Transverse colon (tissue), 4 donors: ENCODE results near the gene PLXND1. TPM values are rescaled to one million over a fixed set of nuclear protein-coding genes. Genes with fewer than 3 reads are reported as not detected.

Experiments
- DNase-seq: peaks from one replicate; pipeline ENCODE4 v3.0.0-alpha.2; 2019
- H3K27ac ChIP-seq, 4 donors: fragments of 200-600 bp; sonication (generic); 2 replicates each; pipeline ENCODE4 v1.5.1; 2016 to 2018; ENCODE audit warnings: inconsistent platforms in 4 of 4
- H3K27me3 ChIP-seq: fragments of 200-600 bp; sonication (generic); 2 replicates; pipeline ENCODE4 v1.5.1; 2017; ENCODE audit warnings: inconsistent platforms
- H3K36me3 ChIP-seq, 4 donors: fragments of 200-600 bp; sonication (generic); 2 replicates each; pipeline ENCODE4 v1.5.1; 2017 to 2019; ENCODE audit warnings: inconsistent platforms in 4 of 4
- H3K4me1 ChIP-seq, 4 donors: fragments of 200-600 bp; sonication (generic); 2 replicates each; pipeline ENCODE4 v1.5.1; 2017 to 2020; ENCODE audit warnings: inconsistent platforms in 4 of 4
- H3K4me3 ChIP-seq, 4 donors: fragments of 200-600 bp; sonication (generic); 1 replicate in 1 of 4; 2 replicates in 3 of 4; pipeline versions ENCODE4 v1.5.1 to v1.6.1; 2017 to 2019; ENCODE audit warnings: inconsistent platforms in 4 of 4
- H3K9me3 ChIP-seq, 2 donors: fragments of 200-600 bp; sonication (generic); 2 replicates each; pipeline ENCODE4 v1.5.1; 2017 to 2019; ENCODE audit warnings: inconsistent platforms in 2 of 2
- EP300 ChIP-seq: sonication (generic); formaldehyde crosslinking; IDR thresholded peaks from one replicate; pipeline ENCODE4 v1.6.1; 2017; ENCODE audit warnings: antibody characterized with exemption, low read depth
- POLR2A ChIP-seq: fragments of 450-650 bp; IDR thresholded peaks from one replicate; pipeline ENCODE4 v1.6.1; 2016; ENCODE audit warnings: antibody characterized with exemption, mild to moderate bottlenecking, moderate library complexity
- POLR2AphosphoS5 ChIP-seq, 3 donors: sonication (generic); formaldehyde crosslinking; IDR thresholded peaks; one replicate each; pipeline ENCODE4 v1.6.1; 2016; ENCODE audit warnings: antibody characterized with exemption in 3 of 3
- WGBS, 2 donors: methylation state at CpG; one replicate each; pipeline ENCODE4 v1.1.5; 2018; ENCODE audit warnings: low coverage in 1 of 2; 5-methylcytosine and 5-hydroxymethylcytosine counted together
- in situ Hi-C, 4 donors: fragments of 200-750 bp; cut with MboI; loops; one replicate each; pipeline versions ENCODE4 v1.15.0 to v1.15.1; 2017; ENCODE audit warnings: low sequenced_read_pairs in 3 of 4, low pct_ligation_motif_present in 1 of 4, low pct_unique_long_range_greater_than_20kb in 1 of 4
- intact Hi-C: fragments of 100-400 bp; cut with DNase I; formaldehyde crosslinking; loops from one replicate; pipeline ENCODE4 v1.15.1; 2023; ENCODE audit warnings: low total_unique reads
- total RNA-seq, 4 donors: library from RNA; depleted of rRNA; stranded (reverse); fragments of >200 nt; gene quantifications; one replicate each; pipeline ENCODE4 v1.1.0, GENCODE V29; 2016
- TF ChIP-seq, protein P1 (sequence below), 5 experiments: fragments of 200-600 bp in 3 of 5; fragments of 450-650 bp in 2 of 5; sonication (generic) in 3 of 5; IDR thresholded peaks; 1 replicate in 2 of 5; 2 replicates in 3 of 5; pipeline ENCODE4 v1.5.1; 2016 to 2017; ENCODE audit warnings: antibody characterized with exemption in 5 of 5, inconsistent platforms in 3 of 5, mild to moderate bottlenecking in 2 of 5, moderate library complexity in 1 of 5

The PLXND1 gene
- total RNA-seq, 4 donors from 2014 or later, result 26.4 to 71.8 (median 35.8) TPM

DNA sequence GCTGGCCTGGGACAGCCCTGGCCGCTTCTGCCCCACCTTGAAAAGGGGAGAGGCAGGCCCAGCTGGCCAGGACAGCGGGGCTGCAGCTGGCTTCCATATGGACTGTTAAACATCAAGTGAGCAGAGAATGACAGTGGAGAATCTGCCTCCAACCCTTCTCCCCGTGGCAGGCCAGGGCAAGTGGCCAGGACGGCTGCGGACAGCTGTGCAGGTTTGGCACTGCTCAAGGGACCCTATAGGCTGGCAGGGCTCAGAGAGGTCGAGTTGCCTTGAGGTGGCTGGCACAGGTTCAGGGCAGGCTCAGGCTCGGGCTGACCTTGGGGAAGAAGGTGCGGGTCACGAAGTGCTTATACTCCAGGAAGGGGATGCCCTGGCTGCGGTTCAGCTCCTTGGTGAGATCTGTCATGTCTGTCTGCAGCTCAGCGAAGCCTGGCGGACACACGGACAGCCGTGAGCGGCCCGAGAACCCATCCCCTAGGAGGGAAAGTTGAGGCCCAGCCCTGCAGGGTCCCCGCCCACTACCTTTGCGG, 39.2 kb downstream of the PLXND1 start:
- Histone ChIP-seq H3K27me3 (no peaks in the 10 kb centered on the region), H3K27ac (peak overlapping the region in 2 of 4 donors; percentile 1 to 31), H3K9me3 (no peaks in the 10 kb centered on the region), H3K4me1 (peaks cover 0 to 7% (median 2%) of the 10 kb centered on the region in 4 donors), H3K4me3 (no peak overlapping the region), H3K36me3 (no peaks in the 10 kb centered on the region)
- in situ Hi-C loops (no loop called here), intact Hi-C loops (no loop called here)
- WGBS, 2 donors, result 74% methylated on average over 18 of the region's 18 CpGs; no CpG with 5 or more reads in 1 of the 2 donors
- TF ChIP-seq POLR2AphosphoS5 (IDR thresholded peaks at IDR 0.05), result peak in 2 of 3 donors; percentile 32 to 36
- TF ChIP-seq POLR2A, result no peak
- no peak for DNase-seq

DNA sequence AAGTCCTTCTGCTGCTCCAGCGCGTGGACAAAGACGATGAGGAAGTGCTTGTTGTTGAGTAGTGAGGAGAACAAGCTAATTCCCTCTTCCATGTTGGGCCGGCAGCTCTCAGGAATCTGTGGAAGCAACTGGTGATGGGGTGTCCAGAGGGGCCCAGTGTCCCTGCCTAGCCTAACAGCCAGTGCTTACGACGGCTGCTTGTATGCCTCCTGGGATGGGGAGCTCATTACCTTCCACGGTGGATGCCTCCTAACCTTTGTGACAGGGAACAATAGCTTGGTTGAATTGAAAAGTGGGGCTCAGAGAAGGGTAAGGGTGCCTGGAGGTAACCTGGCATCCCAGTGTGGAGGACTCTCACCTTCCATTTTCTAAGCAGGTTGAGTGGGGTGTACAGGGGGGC, 40.6 kb downstream of the PLXND1 start:
- intact Hi-C loops, result no loop called here
- H3K4me3 ChIP-seq, result no peak overlapping the region
- in situ Hi-C loops, result no loop called here
- no peak for TF ChIP-seq POLR2AphosphoS5 (IDR thresholded peaks at IDR 0.05)
- TF ChIP-seq, protein P1, sequence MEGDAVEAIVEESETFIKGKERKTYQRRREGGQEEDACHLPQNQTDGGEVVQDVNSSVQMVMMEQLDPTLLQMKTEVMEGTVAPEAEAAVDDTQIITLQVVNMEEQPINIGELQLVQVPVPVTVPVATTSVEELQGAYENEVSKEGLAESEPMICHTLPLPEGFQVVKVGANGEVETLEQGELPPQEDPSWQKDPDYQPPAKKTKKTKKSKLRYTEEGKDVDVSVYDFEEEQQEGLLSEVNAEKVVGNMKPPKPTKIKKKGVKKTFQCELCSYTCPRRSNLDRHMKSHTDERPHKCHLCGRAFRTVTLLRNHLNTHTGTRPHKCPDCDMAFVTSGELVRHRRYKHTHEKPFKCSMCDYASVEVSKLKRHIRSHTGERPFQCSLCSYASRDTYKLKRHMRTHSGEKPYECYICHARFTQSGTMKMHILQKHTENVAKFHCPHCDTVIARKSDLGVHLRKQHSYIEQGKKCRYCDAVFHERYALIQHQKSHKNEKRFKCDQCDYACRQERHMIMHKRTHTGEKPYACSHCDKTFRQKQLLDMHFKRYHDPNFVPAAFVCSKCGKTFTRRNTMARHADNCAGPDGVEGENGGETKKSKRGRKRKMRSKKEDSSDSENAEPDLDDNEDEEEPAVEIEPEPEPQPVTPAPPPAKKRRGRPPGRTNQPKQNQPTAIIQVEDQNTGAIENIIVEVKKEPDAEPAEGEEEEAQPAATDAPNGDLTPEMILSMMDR (IDR thresholded peaks at IDR 0.05), result no peak
- no peak for TF ChIP-seq POLR2A
- no peak for TF ChIP-seq EP300
- H3K27ac ChIP-seq, result no peak overlapping the region
- no peaks in the 10 kb centered on the region for H3K9me3 ChIP-seq
- peaks cover 8 to 18% (median 13%) of the 10 kb centered on the region in 4 donors for H3K4me1 ChIP-seq
- no peak for DNase-seq
- 97 to 100% methylated on average over 6 to 7 of the region's 7 CpGs for WGBS, 2 donors
- no peaks in the 10 kb centered on the region for H3K36me3 ChIP-seq
- H3K27me3 ChIP-seq, result no peaks in the 10 kb centered on the region

DNA sequence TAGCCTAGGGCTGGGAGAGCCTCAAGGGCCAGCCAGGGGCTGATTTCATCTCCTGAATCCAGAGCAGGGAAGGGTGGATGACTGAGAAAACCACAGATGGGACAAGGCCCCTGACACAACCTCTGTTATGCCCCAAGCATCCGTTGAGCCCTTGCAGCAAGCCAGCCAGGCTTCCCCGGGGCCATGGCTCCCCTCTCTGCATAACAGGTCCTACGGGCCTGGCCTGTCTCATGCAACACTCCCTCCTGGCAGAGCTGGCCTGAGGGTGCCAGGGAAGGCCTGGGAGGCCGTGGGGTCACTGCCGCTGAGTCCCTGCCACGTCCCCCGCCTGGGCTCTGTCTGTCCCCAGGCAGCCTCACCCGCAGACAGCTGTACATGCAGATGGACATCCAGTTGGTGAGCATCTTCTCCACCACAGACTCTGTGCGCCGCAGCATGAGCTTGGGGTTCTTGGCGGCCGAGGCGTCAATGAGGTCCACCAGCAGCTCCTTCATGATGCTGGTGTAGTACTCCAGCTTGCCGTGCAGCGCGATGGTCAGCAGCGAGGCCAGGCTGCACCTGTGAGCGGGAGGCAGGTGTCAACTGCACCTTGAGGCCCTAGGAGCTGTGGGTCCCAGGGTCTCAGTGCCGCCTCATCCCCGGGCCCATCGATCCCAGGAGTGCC, 41.4 kb downstream of the PLXND1 start:
- H3K36me3 ChIP-seq, result no peaks in the 10 kb centered on the region
- intact Hi-C loops, result no loop called here
- peaks cover 10 to 24% (median 18%) of the 10 kb centered on the region in 4 donors for H3K4me1 ChIP-seq
- no peak for DNase-seq
- TF ChIP-seq, protein P1 (IDR thresholded peaks at IDR 0.05), result no peak
- TF ChIP-seq EP300, result no peak
- no peak for TF ChIP-seq POLR2AphosphoS5 (IDR thresholded peaks at IDR 0.05)
- no peak for TF ChIP-seq POLR2A
- in situ Hi-C loops, result no loop called here
- WGBS, 2 donors, result 89 to 100% methylated on average over 1 to 18 of the region's 21 CpGs
- no peaks in the 10 kb centered on the region for H3K9me3 ChIP-seq
- no peak overlapping the region for H3K4me3 ChIP-seq
- H3K27ac ChIP-seq, result no peak overlapping the region
- no peaks in the 10 kb centered on the region for H3K27me3 ChIP-seq

DNA sequence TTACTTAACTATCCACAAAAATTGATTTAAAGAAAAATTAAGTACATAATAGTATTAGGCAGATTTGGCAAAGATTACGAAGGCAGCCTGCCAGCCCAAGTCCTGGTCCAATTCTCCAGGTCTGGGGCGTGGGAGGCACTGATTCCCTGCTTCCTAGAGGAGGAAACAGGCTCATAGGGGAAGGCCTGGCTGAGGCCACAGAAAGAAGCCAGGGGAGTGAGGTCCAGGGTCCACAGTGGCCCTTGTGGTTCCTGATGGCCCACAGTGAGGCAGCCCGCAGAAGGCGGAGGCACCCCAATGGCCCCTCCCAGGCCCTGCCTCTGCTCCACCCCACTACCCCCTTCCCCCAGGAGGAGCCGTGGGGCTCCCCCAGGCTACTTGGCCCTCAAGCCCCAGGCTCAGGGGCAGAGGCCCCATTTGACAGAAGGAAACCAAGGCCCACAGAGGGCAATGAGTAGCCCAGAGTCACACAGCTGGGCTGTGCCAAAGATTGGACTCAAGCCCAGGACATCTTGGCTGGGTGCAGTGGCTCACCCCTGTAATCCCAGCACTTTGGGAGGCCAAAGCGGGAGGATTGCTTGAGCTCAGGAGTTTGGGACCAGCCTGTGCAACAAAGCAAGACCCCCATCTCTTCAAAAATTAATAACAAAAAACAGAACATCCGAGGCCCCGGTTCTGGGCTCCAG, 42.5 kb downstream of the PLXND1 start:
- in situ Hi-C loops, result no loop called here
- no peaks in the 10 kb centered on the region for H3K9me3 ChIP-seq
- H3K36me3 ChIP-seq, result no peaks in the 10 kb centered on the region
- peak overlapping the region in 3 of 4 donors; percentile 8 to 35 (median 15) for H3K27ac ChIP-seq
- TF ChIP-seq POLR2AphosphoS5 (IDR thresholded peaks at IDR 0.05), result no peak
- TF ChIP-seq, protein P1 (IDR thresholded peaks at IDR 0.05), result no peak
- no peak for TF ChIP-seq POLR2A
- no peak for TF ChIP-seq EP300
- no peak for DNase-seq
- 84% methylated on average over 8 of the region's 8 CpGs; no CpG with 5 or more reads in 1 of the 2 donors for WGBS, 2 donors
- intact Hi-C loops, result no loop called here
- H3K27me3 ChIP-seq, result no peaks in the 10 kb centered on the region
- peaks cover 10 to 33% (median 18%) of the 10 kb centered on the region in 4 donors for H3K4me1 ChIP-seq
- H3K4me3 ChIP-seq, result no peak overlapping the region
